Type B pancreatic cell (in vitro differentiated cells): Measurements from ENCODE around the gene AAR2. TPM values are rescaled to one million over a fixed set of nuclear protein-coding genes. Genes with fewer than 3 reads are reported as not detected.

Experiments used
- DNase-seq: peaks from one replicate; pipeline ENCODE4 v3.0.0; 2021; ENCODE audit warnings: mixed read lengths; ENCODE audit not compliant: unreplicated experiment; ENCODE audit errors: extremely low spot score
- H3K27ac Mint-ChIP-seq: 2 replicates; pipeline ENCODE4 v1.8.0; 2021; ENCODE audit warnings: mild to moderate bottlenecking, mixed read lengths
- H3K27me3 Mint-ChIP-seq: 2 replicates; pipeline ENCODE4 v1.8.0; 2021; ENCODE audit warnings: mixed read lengths
- H3K36me3 Mint-ChIP-seq: 2 replicates; pipeline ENCODE4 v1.8.0; 2021; ENCODE audit warnings: mixed read lengths
- H3K4me1 Mint-ChIP-seq: one replicate; pipeline ENCODE4 v1.8.0; 2021; ENCODE audit warnings: mixed read lengths; ENCODE audit not compliant: unreplicated experiment
- H3K4me3 Mint-ChIP-seq: 2 replicates; pipeline ENCODE4 v1.8.0; 2021; ENCODE audit warnings: mild to moderate bottlenecking, mixed read lengths
- H3K9me3 Mint-ChIP-seq: 2 replicates; pipeline ENCODE4 v1.8.0; 2021; ENCODE audit warnings: mixed read lengths
- total RNA-seq: library from RNA; stranded (reverse); gene quantifications from 2 replicates; pipeline ENCODE4 v1.2.1, GENCODE V29; 2021; ENCODE audit warnings: low replicate concordance
- TF ChIP-seq, protein P1 (sequence below): fragments of 200-600 bp; sonication (generic); conservative IDR thresholded peaks from 2 replicates; pipeline ENCODE4 v1.5.0; 2021; ENCODE audit warnings: antibody characterized with exemption, mild to moderate bottlenecking

The AAR2 gene
- total RNA-seq, 1 donor from 2014 or later = 27.0 TPM

GRCh38 chr20:36206641-36207040, 29.6 kb upstream of the AAR2 start:
- peaks cover 3% of the 10 kb centered on the region for H3K36me3 Mint-ChIP-seq
- DNase-seq = no peak
- TF ChIP-seq, protein P1, sequence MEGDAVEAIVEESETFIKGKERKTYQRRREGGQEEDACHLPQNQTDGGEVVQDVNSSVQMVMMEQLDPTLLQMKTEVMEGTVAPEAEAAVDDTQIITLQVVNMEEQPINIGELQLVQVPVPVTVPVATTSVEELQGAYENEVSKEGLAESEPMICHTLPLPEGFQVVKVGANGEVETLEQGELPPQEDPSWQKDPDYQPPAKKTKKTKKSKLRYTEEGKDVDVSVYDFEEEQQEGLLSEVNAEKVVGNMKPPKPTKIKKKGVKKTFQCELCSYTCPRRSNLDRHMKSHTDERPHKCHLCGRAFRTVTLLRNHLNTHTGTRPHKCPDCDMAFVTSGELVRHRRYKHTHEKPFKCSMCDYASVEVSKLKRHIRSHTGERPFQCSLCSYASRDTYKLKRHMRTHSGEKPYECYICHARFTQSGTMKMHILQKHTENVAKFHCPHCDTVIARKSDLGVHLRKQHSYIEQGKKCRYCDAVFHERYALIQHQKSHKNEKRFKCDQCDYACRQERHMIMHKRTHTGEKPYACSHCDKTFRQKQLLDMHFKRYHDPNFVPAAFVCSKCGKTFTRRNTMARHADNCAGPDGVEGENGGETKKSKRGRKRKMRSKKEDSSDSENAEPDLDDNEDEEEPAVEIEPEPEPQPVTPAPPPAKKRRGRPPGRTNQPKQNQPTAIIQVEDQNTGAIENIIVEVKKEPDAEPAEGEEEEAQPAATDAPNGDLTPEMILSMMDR = no peak
- no peaks in the 10 kb centered on the region for H3K27me3 Mint-ChIP-seq
- peaks cover 14% of the 10 kb centered on the region for H3K4me1 Mint-ChIP-seq
- H3K27ac Mint-ChIP-seq = no peak overlapping the region
- H3K9me3 Mint-ChIP-seq = no peaks in the 10 kb centered on the region
- no peak overlapping the region for H3K4me3 Mint-ChIP-seq

DNA sequence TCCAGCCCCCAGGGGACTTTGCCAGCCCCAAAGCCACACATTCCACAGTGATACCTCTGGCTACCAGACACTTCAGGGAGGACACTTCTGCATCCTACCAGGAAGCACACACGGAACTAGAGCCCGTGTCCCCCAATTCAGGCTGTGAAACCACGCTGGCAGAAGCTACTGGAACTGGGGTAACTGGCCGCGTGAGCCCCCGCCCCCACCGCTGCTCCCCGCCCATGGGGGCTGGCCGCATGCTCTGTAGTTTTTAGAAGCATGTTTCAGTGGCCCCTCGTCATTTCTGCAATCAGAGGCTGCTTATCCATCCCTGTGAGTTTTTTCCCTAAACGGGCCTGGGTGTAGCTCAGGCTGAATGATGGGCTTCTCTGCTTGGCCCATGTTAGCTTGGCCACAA, 28.7 kb upstream of the AAR2 start:
- TF ChIP-seq, protein P1 = no peak
- H3K9me3 Mint-ChIP-seq = no peaks in the 10 kb centered on the region
- peaks cover 14% of the 10 kb centered on the region for H3K4me1 Mint-ChIP-seq
- H3K27ac Mint-ChIP-seq = no peak overlapping the region
- DNase-seq = no peak
- H3K4me3 Mint-ChIP-seq = no peak overlapping the region
- peaks cover 3% of the 10 kb centered on the region for H3K36me3 Mint-ChIP-seq
- no peaks in the 10 kb centered on the region for H3K27me3 Mint-ChIP-seq

DNA sequence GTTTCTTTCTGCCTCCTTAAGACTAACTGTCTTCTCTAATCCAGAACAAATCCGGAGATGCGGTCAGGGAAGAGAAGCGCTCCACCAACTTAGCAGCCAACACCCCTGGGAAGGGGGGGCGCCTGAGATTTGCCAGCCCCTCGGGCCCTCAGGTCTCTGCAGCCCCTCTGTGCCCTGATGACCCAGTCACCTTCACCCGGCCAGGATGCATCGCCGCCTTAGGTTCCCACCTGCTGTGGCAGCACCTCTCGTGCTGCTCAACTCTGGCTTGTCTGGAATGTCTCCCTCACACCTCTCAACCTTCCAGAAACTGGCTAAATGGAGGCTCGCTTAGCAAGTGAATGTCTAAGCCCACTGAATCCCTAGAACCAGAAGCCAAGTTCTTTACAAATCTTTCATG, 28.0 kb upstream of the AAR2 start:
- TF ChIP-seq, protein P1 = no peak
- DNase-seq = no peak
- Mint-ChIP-seq H3K36me3 (peaks cover 3% of the 10 kb centered on the region), H3K4me3 (no peak overlapping the region), H3K4me1 (peaks cover 11% of the 10 kb centered on the region), H3K9me3 (no peaks in the 10 kb centered on the region), H3K27me3 (no peaks in the 10 kb centered on the region), H3K27ac (no peak overlapping the region)

DNA sequence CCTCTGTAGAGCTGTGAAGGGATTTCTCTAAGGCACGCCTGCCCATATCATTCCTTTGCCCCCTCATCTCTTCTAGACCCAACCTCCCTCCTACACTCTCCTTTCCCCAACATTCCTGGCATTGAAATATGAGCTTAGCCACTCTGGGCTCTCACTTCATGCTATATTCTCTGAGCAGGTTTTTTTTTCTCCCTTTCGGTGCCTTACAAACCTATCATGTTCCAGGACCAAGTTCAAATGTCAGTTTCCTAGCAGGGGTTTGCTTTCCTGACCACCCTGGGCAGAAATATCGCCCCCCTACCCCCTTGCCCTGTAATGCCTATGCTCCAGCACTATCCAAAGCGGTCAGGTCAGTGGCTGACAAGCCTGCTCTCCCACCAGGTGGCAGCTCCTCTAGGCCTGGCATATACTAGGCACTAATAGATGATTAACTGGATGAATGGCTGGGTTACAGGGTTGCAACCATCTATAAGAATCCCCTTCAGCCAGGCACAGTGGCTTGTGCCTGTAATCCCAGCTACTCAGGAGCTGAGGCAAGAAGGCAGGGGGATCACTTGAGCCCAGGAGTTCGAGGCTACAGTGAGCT, 25.7 kb upstream of the AAR2 start:
- no peak for DNase-seq
- TF ChIP-seq, protein P1 = no peak
- no peaks in the 10 kb centered on the region for H3K27me3 Mint-ChIP-seq
- H3K4me3 Mint-ChIP-seq = peak overlapping the region; percentile 20
- H3K4me1 Mint-ChIP-seq = peaks cover 10% of the 10 kb centered on the region
- peaks cover 3% of the 10 kb centered on the region for H3K36me3 Mint-ChIP-seq
- H3K27ac Mint-ChIP-seq = peak overlapping the region; percentile 24
- no peaks in the 10 kb centered on the region for H3K9me3 Mint-ChIP-seq

DNA sequence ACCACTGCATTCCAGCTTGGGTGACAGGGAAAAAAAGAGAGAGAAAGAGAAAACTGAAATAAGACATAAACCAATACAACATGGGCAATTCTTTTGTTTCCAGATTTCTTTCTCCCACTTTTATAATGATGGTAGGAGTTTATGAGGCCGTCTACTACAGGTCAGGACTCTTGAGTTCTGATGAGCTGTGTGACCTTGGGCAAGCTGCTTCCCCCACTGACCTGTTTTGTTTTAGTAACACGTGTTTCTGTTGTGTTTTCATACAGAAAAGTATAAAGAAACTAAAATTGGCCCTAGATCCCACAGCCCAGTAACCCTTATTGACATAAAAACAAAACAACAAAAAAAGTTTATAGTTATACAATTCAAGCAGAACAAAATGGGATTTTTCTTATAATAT, 22.9 kb upstream of the AAR2 start:
- Mint-ChIP-seq H3K27ac (no peak overlapping the region), H3K36me3 (no peaks in the 10 kb centered on the region), H3K4me1 (peaks cover 10% of the 10 kb centered on the region), H3K9me3 (no peaks in the 10 kb centered on the region), H3K27me3 (no peaks in the 10 kb centered on the region), H3K4me3 (no peak overlapping the region)
- TF ChIP-seq, protein P1 = no peak
- DNase-seq = no peak
